GM18951 (cell line): ENCODE data around the gene MYB.

Experiments used
- POLR2A ChIP-seq: IDR thresholded peaks from 4 replicates; pipeline ENCODE4 v1.6.1; 2011; ENCODE audit warnings: mild to moderate bottlenecking; ENCODE audit not compliant: insufficient read length, insufficient read depth; ENCODE audit errors: extremely low read depth
- in situ Hi-C: fragments of 300-500 bp; cut with MboI; formaldehyde crosslinking; loops from one replicate; pipeline ENCODE4 v1.12.0; 2022; ENCODE audit warnings: low sequenced_read_pairs, mixed read lengths, inconsistent platforms; ENCODE audit not compliant: unreplicated experiment

The MYB gene

DNA sequence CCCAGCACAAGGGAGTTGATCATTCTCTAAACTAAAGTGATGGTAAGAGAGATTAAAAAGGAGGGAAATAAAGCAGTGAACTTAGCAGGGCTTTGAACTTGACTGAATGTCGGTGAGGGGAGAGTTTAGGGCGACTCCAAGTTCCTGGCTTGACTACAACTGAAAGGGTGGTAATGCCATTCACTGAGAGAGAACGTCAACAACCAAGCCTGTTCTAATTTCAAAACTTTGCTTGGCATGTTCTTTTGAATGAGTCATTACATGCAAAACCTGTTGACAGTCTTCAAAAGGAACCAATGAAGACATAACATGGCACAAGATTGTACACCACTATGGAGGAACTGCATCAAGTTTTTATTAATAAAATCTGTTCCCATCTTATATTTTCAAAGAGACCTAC is 10.3 kb upstream of the MYB start:
- in situ Hi-C loops: no loop called here
- TF ChIP-seq POLR2A: no peak

DNA sequence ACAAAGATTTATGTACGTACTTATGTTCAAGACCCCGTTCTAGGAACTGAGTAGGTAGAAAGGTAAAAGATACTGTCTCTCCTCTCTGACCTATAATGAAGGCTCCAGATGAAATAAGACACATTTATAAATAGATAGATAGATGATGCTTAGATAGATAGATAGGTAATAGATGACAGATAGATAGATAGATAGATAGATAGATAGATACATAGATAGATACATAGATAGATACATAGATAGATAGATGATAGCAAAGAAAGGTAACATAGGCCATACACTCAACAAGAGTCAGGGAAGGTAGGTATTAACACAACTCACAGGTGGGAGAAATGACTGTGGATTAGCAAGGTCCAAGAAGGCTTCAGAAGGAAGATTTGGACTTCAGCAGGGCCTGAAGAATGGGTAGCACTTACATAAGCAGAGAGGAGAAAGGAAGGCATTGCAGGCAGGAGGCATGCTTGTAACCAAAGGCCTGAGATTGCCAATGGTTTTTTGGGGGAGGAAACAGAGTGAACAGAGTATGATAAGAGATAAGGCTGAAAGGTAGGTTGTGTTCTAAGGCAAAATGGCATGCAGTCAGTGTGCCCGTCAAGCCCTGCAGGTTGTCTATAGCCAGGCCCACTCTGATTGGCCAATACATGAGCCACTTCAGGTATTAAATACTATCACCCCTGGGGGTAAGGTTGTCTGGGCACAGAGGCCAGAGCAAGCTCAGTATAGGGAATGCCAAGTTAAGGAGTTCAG is 7.7 kb upstream of the MYB start:
- in situ Hi-C loops: no loop called here

DNA sequence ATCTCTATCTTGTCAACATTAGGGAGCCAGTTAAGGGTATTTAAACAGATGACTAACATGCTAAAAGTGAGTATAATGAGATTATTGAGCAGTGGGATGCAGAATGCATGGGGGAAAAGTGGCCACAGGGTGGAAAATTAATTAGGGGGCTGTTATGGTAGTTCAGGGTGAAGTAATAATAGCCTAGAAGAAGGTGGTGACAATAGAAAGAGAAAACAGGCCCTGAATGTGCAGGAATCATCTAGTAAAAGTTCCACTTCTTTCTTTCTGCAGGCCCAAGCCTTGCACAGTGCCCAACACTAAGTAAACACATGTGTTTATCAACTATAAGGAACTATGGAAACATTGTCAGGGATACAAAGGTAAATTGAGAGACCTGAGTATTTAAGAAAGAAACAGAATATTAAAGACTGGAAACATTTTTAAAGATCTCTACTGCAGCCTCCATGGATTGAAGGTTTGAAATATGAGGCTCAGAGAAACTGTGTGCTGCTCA is 7.1 kb upstream of the MYB start:
- no peak for TF ChIP-seq POLR2A
- in situ Hi-C loops: no loop called here

More for the DNA sequence above, 7.7 kb upstream of the MYB start:
- TF ChIP-seq POLR2A: no peak

DNA sequence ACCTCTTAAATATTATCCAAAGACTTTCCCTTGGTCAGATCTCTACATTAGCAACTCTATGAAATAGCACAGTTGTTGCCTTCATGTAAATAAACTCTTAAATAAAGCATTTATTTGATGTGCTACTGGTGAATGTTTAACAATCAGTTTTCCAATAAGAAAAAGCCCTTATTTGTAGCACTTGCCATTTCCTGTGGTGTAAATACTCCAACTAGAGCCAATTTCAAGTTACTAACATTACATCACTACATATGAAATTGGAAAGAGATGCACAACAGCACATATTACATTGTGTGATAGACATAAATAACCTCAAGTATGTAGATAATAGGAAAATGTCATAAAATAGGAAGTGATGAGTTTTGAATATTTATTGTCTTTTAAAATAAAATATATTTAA is 5.0 kb upstream of the MYB start:
- in situ Hi-C loops: no loop called here
- no peak for TF ChIP-seq POLR2A

DNA sequence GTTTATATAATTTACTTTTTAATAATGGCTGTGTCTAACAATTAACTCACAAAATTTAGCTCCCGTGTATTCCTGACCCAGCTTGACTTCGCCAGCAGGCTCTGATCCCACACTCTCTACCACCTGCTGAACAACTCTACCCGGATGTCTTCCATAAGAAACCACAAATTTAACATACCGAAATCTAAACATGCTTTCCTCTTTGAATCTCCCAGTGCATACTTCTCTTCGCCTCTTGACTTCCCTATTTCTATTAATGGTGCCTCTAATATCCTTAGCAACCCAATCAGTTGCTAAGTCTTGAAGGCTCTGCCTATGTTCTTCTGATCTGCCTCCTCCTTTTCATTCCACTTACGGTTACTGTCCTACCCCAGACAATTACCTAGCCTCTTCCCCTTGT is 4.6 kb upstream of the MYB start:
- TF ChIP-seq POLR2A: no peak
- in situ Hi-C loops: no loop called here

DNA sequence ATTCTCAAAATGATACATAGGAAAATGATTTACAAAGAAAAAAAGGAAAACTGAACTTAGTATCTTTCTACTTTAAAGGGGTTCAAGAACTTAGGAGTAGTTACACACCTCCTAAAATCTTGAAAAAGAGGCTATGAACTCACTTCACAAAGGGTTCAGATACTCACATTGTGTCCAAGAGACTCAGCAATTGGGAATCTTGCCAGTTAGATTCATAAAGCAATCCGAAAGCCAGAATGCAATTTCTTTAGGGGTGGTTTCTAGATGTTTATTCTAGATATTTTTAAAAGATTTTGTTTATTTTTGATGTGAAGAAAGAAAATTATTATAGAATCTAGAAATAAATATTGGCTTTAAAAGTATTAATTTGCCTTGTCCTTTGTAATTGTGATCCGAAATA is 1.7 kb upstream of the MYB start:
- in situ Hi-C loops: no loop called here

DNA sequence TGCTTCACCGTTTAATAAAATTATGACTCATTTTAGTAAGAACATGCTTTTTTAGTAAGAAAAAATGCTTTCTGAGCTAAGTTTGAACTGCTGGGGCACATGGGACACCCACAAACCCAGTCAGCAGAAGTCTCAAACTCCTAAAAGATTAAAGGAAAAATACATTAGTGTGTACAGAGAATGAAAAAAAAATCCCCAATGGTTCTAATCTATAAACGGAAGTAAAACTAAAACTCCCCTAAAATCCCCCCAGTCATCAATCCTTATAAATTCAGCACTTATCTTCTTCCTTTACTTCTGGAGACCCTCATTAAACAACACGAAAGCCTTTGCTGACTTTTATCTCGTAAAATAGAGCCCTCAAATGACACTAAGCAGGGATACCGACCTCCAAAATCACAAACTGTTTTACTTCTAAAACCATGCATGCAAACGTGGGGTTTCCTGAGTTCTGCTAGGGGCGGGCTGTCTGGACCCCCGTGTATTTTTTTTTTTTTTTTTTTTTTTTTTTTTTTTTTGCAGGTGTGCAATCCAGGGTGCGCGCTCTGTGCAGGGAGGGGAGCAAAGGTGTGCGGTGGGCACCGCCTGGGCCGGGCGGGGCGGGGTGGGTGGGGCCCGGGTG is 1.1 kb upstream of the MYB start:
- in situ Hi-C loops: no loop called here
- TF ChIP-seq POLR2A: no peak

More for the DNA sequence above, 1.7 kb upstream of the MYB start:
- no peak for TF ChIP-seq POLR2A

DNA sequence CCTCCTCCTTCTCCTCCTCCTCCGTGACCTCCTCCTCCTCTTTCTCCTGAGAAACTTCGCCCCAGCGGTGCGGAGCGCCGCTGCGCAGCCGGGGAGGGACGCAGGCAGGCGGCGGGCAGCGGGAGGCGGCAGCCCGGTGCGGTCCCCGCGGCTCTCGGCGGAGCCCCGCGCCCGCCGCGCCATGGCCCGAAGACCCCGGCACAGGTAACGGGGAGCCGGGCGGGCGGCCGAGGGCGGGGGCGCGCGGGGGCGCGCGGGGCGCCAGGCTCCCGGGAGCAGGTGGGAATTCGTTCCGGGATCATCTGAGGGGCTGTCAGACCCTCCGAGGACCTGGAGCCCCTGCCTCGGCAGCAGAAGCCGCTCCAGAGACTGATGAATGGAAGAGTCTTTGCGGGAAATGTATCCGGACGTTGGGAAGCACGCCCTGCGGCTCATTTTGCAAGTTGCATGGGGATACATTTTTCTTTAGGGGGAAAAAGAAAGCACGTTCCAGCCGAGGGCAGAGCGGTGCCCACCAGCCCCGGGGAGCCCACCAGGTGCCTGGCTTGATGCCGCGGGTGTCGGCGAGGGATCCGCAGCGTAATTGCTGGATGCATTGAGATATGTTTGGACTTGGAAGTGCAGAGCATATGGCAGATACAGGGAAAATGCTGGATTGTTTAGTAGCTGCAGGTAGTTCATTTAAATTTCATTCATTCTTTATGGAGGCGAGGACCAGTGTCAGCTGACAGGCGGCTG is 394 bp downstream of the MYB start:
- in situ Hi-C loops: no loop called here

DNA sequence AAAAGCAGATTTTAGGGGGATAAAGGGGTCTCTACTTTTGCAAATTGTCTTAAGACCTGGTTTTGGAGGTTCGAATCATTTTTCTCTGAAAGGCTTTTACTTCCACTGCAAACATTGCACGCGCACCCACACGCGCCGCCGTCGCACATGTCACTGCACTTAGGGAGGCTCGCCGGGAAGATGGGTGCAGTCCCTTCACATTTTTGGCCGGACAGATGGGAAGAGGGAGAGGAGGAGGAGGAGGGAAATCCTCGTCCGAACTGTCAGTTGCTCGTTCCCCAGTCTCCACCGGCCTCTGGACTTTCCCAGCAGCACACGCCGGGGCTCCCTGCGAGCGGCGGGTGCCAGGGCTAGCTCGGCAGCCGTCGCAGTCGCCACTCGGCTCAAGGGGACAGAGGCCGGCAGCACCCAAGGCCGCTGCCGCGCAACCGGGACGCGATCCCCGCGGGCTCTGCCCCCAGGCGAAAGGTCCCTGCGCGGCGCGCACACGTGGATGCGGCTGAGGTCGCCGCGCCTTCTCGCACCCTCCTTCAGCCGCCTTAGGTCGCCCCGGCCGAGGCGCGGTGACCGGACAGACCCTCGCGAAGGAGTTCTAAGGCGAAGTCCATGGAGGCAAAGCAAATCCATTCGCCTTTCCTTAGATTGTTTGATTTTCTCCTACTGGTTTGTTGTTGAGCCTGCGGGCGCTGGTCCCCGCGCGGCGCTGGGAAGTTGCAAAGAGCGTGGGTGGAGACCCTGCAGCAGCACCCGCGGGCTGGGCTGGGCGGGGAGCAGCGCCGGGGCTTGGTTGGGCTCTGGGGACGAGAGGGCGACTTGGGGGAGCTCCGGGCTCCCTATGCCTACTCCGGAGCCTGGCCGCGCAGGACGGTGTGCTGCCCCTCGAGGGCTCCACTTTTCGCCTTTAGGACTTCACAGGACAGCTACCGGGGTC is 1.2 kb downstream of the MYB start:
- TF ChIP-seq POLR2A: peak; percentile 2
- in situ Hi-C loops: no loop called here

More for the DNA sequence above, 394 bp downstream of the MYB start:
- no peak for TF ChIP-seq POLR2A

DNA sequence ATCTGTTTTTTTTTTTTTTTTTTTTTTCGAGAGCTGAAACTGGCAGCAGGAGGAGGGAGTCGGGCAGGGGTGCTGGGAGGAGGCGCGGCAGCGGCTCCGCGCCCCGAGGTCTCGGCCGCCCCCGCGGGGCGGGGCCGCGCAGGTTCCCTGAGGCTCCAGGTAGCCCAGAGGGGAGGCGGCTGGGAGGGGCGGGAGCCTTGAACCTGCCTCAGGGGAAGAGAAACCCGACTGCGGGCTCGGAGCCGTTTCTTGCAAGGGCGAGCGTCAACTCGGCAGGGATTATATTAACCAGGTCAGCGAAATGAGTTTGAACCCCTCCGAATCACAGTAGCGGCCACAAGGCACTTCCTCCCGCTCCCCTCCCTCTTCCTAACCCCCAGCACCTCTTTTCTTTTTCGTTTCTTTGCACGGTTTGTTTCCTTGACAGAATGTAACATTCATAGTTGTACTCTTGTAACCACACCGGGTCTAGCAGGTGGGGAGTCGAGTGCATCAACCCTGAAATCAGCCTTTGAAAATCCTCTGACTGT is 2.0 kb downstream of the MYB start:
- in situ Hi-C loops: no loop called here
- peak; percentile 43 for TF ChIP-seq POLR2A

DNA sequence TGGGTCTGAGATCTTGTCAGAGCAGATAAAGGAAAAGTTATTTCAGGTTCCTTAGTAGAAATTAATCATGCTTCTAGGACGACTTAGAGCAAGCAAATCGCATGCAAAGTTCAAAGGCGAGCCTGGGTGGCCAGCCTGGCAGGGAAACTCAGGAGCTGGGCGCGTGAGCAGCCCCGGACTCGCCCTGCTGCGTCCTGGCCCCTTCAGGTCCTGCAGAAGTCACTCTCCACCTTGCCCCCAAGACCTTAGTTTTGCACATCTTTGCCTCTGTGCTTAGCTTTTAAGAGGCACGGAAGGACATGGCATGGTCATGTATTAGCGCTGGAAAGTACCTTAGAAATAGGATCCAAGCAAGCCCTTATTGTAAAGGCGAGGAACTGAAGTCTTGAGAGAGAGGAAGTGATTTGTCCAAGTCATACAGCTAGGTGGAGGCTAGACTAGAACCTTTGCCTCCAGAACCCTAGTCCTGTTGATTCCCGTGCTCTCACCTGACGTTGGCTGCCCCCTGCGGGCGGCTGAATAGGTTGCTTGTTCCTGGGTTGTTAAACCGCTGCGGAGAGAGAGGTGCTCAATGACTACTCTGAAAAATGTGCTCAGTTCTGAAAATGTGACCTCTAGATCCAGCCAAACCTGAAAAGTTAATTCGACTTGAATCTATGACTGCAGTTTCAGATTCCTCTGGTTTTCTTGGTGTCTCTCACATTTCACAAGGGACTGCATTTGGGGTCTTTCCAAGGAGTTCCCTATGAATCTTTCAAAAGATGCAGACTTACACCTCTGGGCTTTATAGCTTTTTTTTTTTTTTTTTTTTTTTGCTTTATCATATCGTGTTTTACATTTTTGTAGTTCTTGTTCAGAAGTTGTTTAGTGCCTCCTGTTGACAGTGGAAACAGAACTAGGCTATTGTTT is 2.7 kb downstream of the MYB start:
- in situ Hi-C loops: no loop called here
- no peak for TF ChIP-seq POLR2A
